ENCODE measurements around the gene MACROD2.

- TF ChIP-seq POLR2AphosphoS5 (IDR thresholded peaks at IDR 0.05; ENCODE audit: low read depth, low read length): no peak
- TF ChIP-seq FOXP2 (optimal IDR thresholded peaks at IDR 0.05; ENCODE audit: borderline replicate concordance, extremely low read depth, extremely low read length, insufficient read depth): no peak
- no peak for TF ChIP-seq REST (IDR thresholded peaks at IDR 0.05; ENCODE audit: insufficient read depth in 1 of 2, low read depth in 2 of 2, low read length in 2 of 2)
- no peak for TF ChIP-seq TAF1 (IDR thresholded peaks at IDR 0.05; ENCODE audit: borderline replicate concordance, insufficient read depth, low read length)
Measured at GRCh38 chr20:14828459-14828858, 833.1 kb downstream of the MACROD2 start.
